Measurements from ENCODE around the gene VAV3.

DNA sequence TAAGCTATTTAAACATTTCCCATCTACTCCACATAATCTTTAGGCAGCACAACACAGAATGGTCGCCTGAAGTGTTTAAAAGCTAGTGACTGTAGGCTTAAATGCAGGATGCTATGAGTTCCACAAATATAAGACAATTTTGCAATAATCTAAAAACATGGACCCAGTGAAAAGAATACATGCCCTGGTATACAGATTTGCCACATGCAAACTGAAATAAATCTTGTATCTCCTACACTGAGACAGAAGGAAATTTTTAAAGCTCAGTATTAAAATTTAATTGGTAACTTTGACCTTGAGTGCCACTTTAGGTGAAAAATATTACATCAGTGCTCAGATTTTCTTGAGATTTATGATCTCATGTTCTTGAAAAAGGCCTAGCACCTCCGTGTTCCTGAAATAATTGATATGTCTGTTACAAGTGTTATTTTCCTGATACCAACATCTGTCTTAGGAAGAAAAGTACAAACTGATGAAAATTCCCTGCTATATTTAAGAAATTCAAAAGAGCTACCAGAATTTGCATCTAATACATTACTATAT lies 285.5 kb downstream of the VAV3 start:
- TF ChIP-seq FOSL1 (CRISPR knock-in tag; IDR thresholded peaks at IDR 0.05; ENCODE audit: borderline replicate concordance) (no peak), MEF2D (CRISPR knock-in tag; IDR thresholded peaks at IDR 0.05) (no peak), TBP (CRISPR knock-in tag; IDR thresholded peaks at IDR 0.05) (no peak)
- TF ChIP-seq, protein P1, sequence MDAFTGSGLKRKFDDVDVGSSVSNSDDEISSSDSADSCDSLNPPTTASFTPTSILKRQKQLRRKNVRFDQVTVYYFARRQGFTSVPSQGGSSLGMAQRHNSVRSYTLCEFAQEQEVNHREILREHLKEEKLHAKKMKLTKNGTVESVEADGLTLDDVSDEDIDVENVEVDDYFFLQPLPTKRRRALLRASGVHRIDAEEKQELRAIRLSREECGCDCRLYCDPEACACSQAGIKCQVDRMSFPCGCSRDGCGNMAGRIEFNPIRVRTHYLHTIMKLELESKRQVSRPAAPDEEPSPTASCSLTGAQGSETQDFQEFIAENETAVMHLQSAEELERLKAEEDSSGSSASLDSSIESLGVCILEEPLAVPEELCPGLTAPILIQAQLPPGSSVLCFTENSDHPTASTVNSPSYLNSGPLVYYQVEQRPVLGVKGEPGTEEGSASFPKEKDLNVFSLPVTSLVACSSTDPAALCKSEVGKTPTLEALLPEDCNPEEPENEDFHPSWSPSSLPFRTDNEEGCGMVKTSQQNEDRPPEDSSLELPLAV (CRISPR knock-in tag; conservative IDR thresholded peaks at IDR 0.05; ENCODE audit: low read depth): no peak
- TF ChIP-seq, protein P2, sequence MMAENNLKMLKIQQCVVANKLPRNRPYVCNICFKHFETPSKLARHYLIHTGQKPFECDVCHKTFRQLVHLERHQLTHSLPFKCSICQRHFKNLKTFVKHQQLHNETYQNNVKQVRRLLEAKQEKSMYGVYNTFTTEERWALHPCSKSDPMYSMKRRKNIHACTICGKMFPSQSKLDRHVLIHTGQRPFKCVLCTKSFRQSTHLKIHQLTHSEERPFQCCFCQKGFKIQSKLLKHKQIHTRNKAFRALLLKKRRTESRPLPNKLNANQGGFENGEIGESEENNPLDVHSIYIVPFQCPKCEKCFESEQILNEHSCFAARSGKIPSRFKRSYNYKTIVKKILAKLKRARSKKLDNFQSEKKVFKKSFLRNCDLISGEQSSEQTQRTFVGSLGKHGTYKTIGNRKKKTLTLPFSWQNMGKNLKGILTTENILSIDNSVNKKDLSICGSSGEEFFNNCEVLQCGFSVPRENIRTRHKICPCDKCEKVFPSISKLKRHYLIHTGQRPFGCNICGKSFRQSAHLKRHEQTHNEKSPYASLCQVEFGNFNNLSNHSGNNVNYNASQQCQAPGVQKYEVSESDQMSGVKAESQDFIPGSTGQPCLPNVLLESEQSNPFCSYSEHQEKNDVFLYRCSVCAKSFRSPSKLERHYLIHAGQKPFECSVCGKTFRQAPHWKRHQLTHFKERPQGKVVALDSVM (CRISPR knock-in tag; IDR thresholded peaks at IDR 0.05): no peak
